Measurements from ENCODE around the gene KCNJ15. TPM values are rescaled to one million over a fixed set of nuclear protein-coding genes. Genes with fewer than 3 reads are reported as not detected.

The KCNJ15 gene
- total and polyA plus RNA-seq, 2 of the 13 experiments (the other 11 are each of a cell fraction or from before 2014, with no cell fraction given) = not detected

DNA sequence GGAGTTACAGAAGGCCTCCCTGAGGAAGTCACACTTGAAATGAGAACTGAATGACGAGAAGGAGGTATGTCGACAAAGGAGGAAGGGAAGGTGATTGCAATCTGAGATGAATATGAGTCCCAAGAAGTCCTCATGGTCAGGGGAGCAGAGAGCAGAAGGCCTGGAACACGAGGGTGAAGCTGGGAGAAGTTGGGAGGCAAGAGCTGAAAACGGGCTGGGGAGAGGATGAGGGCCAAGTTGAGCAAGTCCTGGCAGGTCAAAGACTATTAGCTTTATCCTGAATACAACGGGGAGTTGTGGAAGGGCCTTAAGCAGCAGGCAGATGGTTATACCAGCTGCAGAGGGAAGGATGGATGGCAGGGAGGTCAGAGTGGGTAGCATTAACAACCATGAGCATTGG, 89.5 kb downstream of the KCNJ15 start:
- no peaks in the 10 kb centered on the region for H3K36me3 ChIP-seq (replicated peaks in 1 of 2; ENCODE audit: control insufficient read depth in 1 of 2, insufficient read depth in 2 of 2, low read length in 2 of 2)
- no peak for TF ChIP-seq NR2C2 (CRISPR knock-in tag; IDR thresholded peaks at IDR 0.05; ENCODE audit: borderline replicate concordance)
- CTCF ChIA-PET (ENCODE audit: low intra/inter-chr PET ratio, low total read pairs) = no interaction called here
- no peaks in the 10 kb centered on the region for H3K9me3 ChIP-seq (ENCODE audit: low read length)
- POLR2A ChIA-PET = no interaction called here
- H3K4me3 ChIP-seq (replicated peaks in 1 of 3; ENCODE audit: insufficient read depth in 1 of 3, low read depth in 2 of 3, low read length in 3 of 3) = no peak overlapping the region
- in situ Hi-C loops (cut with HindIII; ENCODE audit: extremely low pct_ligation_motif_present, low pct_unique_long_range_greater_than_20kb) (no loop called here), intact Hi-C loops (cut with micrococcal nuclease; ENCODE audit: unreplicated experiment) (no loop called here)
- no peak overlapping the region for H3K27ac ChIP-seq (ENCODE audit: extremely low read length, insufficient read depth, low read length)
- no peak for FAIRE-seq
- H2AFZ ChIP-seq (ENCODE audit: low read length) = no peak overlapping the region
- no peaks in the 10 kb centered on the region for H3K79me2 ChIP-seq (ENCODE audit: insufficient read depth, low read length)
- H3K9ac ChIP-seq (ENCODE audit: insufficient read depth, low read depth, low read length) = no peak overlapping the region
- DNase-seq (ENCODE audit: low spot score) = no peak
- peaks cover 0 to 10% of the 10 kb centered on the region in 2 experiments; a peak in 1 of 5 replicates for H3K27me3 ChIP-seq (ENCODE audit: control insufficient read depth in 1 of 2, insufficient read depth in 2 of 2, low read length in 2 of 2)
- no peak overlapping the region for H3K4me2 ChIP-seq (ENCODE audit: low read depth, low read length)
- no TSS peak for BruUV-seq (replicated peaks)
- WGBS (ENCODE audit: low lambda C conversion rate) = 22% methylated on average over 5 of the region's 5 CpGs
- no peak for ATAC-seq
- H3K4me1 ChIP-seq (ENCODE audit: insufficient read depth, low read length) = no peaks in the 10 kb centered on the region
- H4K20me1 ChIP-seq (ENCODE audit: insufficient read depth, low read length) = no peaks in the 10 kb centered on the region

DNA sequence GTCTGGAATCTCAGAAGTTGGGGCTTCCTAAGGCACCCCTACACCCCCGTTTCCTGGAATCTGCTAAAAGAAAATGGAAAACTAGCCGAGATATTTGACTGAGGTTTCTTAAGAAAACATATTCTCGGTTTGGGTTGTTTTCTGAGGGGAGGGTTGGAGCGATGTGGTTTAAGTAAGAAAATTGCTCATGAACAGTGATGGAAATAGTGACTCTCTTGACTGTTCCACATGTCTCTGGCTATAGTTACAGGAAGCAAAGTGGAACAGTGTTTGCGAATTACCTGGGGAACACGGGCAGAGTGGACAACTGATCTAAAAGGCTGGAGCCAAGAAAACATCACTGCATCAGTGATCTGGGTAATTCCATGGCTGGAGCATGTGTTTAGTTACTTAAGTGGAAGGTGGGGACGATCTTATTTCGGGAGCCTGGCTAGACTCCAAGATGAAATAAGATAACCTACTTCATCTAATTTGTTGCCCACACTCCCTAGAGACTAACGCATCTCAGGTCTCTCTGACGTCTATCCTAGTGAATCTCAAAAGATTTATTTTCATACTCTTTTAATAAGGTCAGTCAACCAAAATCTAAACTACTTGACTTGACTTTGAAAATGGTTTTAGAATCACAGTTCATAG, 92.4 kb downstream of the KCNJ15 start:
- in situ Hi-C loops (cut with HindIII; ENCODE audit: extremely low pct_ligation_motif_present, low pct_unique_long_range_greater_than_20kb) = no loop called here
- CTCF ChIA-PET (ENCODE audit: low intra/inter-chr PET ratio, low total read pairs) = no interaction called here
- no peak overlapping the region for H3K27ac ChIP-seq (ENCODE audit: extremely low read length, insufficient read depth, low read length)

More for the DNA sequence above, 92.4 kb downstream of the KCNJ15 start:
- Histone ChIP-seq H3K4me2 (ENCODE audit: low read depth, low read length) (no peak overlapping the region), H3K27me3 (ENCODE audit: control insufficient read depth in 1 of 2, insufficient read depth in 2 of 2, low read length in 2 of 2) (peaks cover 0 to 10% of the 10 kb centered on the region in 2 experiments; a peak in 1 of 5 replicates), H3K79me2 (ENCODE audit: insufficient read depth, low read length) (no peaks in the 10 kb centered on the region), H3K4me1 (ENCODE audit: insufficient read depth, low read length) (no peaks in the 10 kb centered on the region), H3K4me3 (replicated peaks in 1 of 3; ENCODE audit: insufficient read depth in 1 of 3, low read depth in 2 of 3, low read length in 3 of 3) (no peak overlapping the region), H3K36me3 (replicated peaks in 1 of 2; ENCODE audit: control insufficient read depth in 1 of 2, insufficient read depth in 2 of 2, low read length in 2 of 2) (no peaks in the 10 kb centered on the region), H2AFZ (ENCODE audit: low read length) (no peak overlapping the region), H4K20me1 (ENCODE audit: insufficient read depth, low read length) (no peaks in the 10 kb centered on the region), H3K9ac (ENCODE audit: insufficient read depth, low read depth, low read length) (no peak overlapping the region), H3K9me3 (ENCODE audit: low read length) (no peaks in the 10 kb centered on the region)
- POLR2A ChIA-PET = no interaction called here
- intact Hi-C loops (cut with micrococcal nuclease; ENCODE audit: unreplicated experiment) = no loop called here
- ATAC-seq = no peak
- BruUV-seq (replicated peaks) = no TSS peak
- WGBS (ENCODE audit: low lambda C conversion rate) = 29% methylated on average over 10 of the region's 10 CpGs
- DNase-seq (ENCODE audit: low spot score) = no peak
- FAIRE-seq = no peak
- no peak for TF ChIP-seq ZFP36L2 (CRISPR knock-in tag; IDR thresholded peaks at IDR 0.05)
- TF ChIP-seq, protein P1, sequence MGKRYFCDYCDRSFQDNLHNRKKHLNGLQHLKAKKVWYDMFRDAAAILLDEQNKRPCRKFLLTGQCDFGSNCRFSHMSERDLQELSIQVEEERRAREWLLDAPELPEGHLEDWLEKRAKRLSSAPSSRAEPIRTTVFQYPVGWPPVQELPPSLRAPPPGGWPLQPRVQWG (CRISPR knock-in tag; IDR thresholded peaks at IDR 0.05; ENCODE audit: borderline replicate concordance, low read depth) = no peak
- TF ChIP-seq ZNF124 (CRISPR knock-in tag; IDR thresholded peaks at IDR 0.05) = no peak
- TF ChIP-seq, protein P2, sequence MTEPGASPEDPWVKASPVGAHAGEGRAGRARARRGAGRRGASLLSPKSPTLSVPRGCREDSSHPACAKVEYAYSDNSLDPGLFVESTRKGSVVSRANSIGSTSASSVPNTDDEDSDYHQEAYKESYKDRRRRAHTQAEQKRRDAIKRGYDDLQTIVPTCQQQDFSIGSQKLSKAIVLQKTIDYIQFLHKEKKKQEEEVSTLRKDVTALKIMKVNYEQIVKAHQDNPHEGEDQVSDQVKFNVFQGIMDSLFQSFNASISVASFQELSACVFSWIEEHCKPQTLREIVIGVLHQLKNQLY (CRISPR knock-in tag; IDR thresholded peaks at IDR 0.05) = no peak
